H9 (cell line): Measurements from ENCODE around the gene IL10RA. TPM values are rescaled to one million over a fixed set of nuclear protein-coding genes. Genes with fewer than 3 reads are reported as not detected.

Source experiments
- DNase-seq: peaks from one replicate; pipeline ENCODE4 v3.0.0-alpha.2; 2017
- H2AFZ ChIP-seq: one replicate; pipeline ENCODE4 v1.6.1; 2013; ENCODE audit warnings: mild to moderate bottlenecking, low read length, control low read depth, moderate library complexity
- H2AK5ac ChIP-seq: 2 replicates; pipeline ENCODE4 v1.6.1; 2013; ENCODE audit warnings: low read length, control low read depth, mixed read lengths; ENCODE audit not compliant: insufficient read length
- H2BK120ac ChIP-seq: one replicate; pipeline ENCODE4 v1.6.1; 2013; ENCODE audit warnings: low read depth, mild to moderate bottlenecking, low read length, control low read depth, inconsistent platforms; ENCODE audit not compliant: poor library complexity, severe bottlenecking
- H2BK12ac ChIP-seq: 2 replicates; pipeline ENCODE4 v1.6.1; 2013; ENCODE audit warnings: low read length, control low read depth, mixed read lengths, low read depth; ENCODE audit not compliant: insufficient read length
- H2BK15ac ChIP-seq: 2 replicates; pipeline ENCODE4 v1.6.1; 2013; ENCODE audit warnings: low read depth, low read length, control low read depth
- H2BK20ac ChIP-seq: one replicate; pipeline ENCODE4 v1.6.1; 2013; ENCODE audit warnings: low read depth, mild to moderate bottlenecking, low read length, control low read depth, inconsistent platforms; ENCODE audit not compliant: poor library complexity, severe bottlenecking
- H2BK5ac ChIP-seq: 2 replicates; pipeline ENCODE4 v1.6.1; 2013; ENCODE audit warnings: low read length, control low read depth, mixed read lengths; ENCODE audit not compliant: insufficient read length
- H3K14ac ChIP-seq: 2 replicates; pipeline ENCODE4 v1.6.1; 2013; ENCODE audit warnings: low read length, control low read depth; ENCODE audit not compliant: insufficient read depth
- H3K18ac ChIP-seq: 2 replicates; pipeline ENCODE4 v1.6.1; 2013; ENCODE audit warnings: low read depth, mild to moderate bottlenecking, mixed read lengths, low read length, control low read depth; ENCODE audit not compliant: insufficient read length
- H3K23ac ChIP-seq: 2 replicates; pipeline ENCODE4 v1.6.1; 2013; ENCODE audit warnings: low read length, control low read depth, mixed read lengths, low read depth; ENCODE audit not compliant: insufficient read length
- H3K23me2 ChIP-seq: 2 replicates; pipeline ENCODE4 v1.6.1; 2013; ENCODE audit warnings: low read depth, mild to moderate bottlenecking, mixed read lengths, low read length, control low read depth; ENCODE audit not compliant: insufficient read length, poor library complexity, severe bottlenecking
- H3K27ac ChIP-seq: 2 replicates; pipeline ENCODE4 v1.5.1; 2013; ENCODE audit warnings: low read length, control low read depth, mixed read lengths, low read depth; ENCODE audit not compliant: insufficient read length
- H3K27me3 ChIP-seq: 2 replicates; pipeline ENCODE4 v1.6.1; 2013; ENCODE audit warnings: low read length, control low read depth, inconsistent platforms; ENCODE audit not compliant: insufficient read depth
- H3K4ac ChIP-seq: 2 replicates; pipeline ENCODE4 v1.6.1; 2013; ENCODE audit warnings: low read depth, mild to moderate bottlenecking, control low read depth, inconsistent platforms, low read length, moderate library complexity
- H3K4me1 ChIP-seq: 2 replicates; pipeline ENCODE4 v1.6.1; 2013; ENCODE audit warnings: low read length, control low read depth, inconsistent platforms; ENCODE audit not compliant: insufficient read depth
- H3K4me2 ChIP-seq: 2 replicates; pipeline ENCODE4 v1.6.1; 2013; ENCODE audit warnings: low read length, control low read depth, mixed read lengths; ENCODE audit not compliant: insufficient read length, insufficient read depth
- H3K56ac ChIP-seq: 2 replicates; pipeline ENCODE4 v1.6.1; 2013; ENCODE audit warnings: low read depth, mild to moderate bottlenecking, mixed read lengths, low read length, control low read depth; ENCODE audit not compliant: insufficient read length
- H3K79me1 ChIP-seq: 2 replicates; pipeline ENCODE4 v1.6.1; 2013; ENCODE audit warnings: low read depth, mild to moderate bottlenecking, moderate library complexity, low read length, control low read depth, inconsistent platforms; ENCODE audit not compliant: insufficient read depth, poor library complexity, severe bottlenecking
- H3K79me2 ChIP-seq: 2 replicates; pipeline ENCODE4 v1.6.1; 2013; ENCODE audit warnings: low read length, control low read depth, inconsistent platforms; ENCODE audit not compliant: insufficient read depth
- H3K9ac ChIP-seq: 2 replicates; pipeline ENCODE4 v1.6.1; 2013; ENCODE audit warnings: low read length, control low read depth, mixed read lengths; ENCODE audit not compliant: insufficient read length; ENCODE audit errors: extremely low read depth
- H3K9me3 ChIP-seq: one replicate; pipeline ENCODE4 v1.6.1; 2013; ENCODE audit warnings: low read depth, low read length, inconsistent platforms; ENCODE audit not compliant: control insufficient read depth
- H3T11ph ChIP-seq: one replicate; pipeline ENCODE4 v1.6.1; 2013; ENCODE audit warnings: mild to moderate bottlenecking, low read length, control low read depth, inconsistent platforms
- H4K20me1 ChIP-seq: one replicate; pipeline ENCODE4 v1.6.1; 2013; ENCODE audit not compliant: control insufficient read depth, insufficient read length, insufficient read depth
- H4K5ac ChIP-seq: 2 replicates; pipeline ENCODE4 v1.6.1; 2013; ENCODE audit warnings: low read depth, mild to moderate bottlenecking, mixed read lengths, low read length, control low read depth; ENCODE audit not compliant: insufficient read length
- H4K8ac ChIP-seq: replicated peaks from 2 replicates; pipeline ENCODE4 v1.6.1; 2013; ENCODE audit warnings: low read length, control low read depth, mixed read lengths, low read depth; ENCODE audit not compliant: insufficient read length
- H4K91ac ChIP-seq: 2 replicates; pipeline ENCODE4 v1.6.1; 2013; ENCODE audit warnings: low read depth, mild to moderate bottlenecking, moderate library complexity, mixed read lengths, low read length, control low read depth; ENCODE audit not compliant: insufficient read length
- H3K27ac Mint-ChIP-seq, 3 experiments: 2 replicates in 2 of 3; 3 replicates in 1 of 3; pipeline ENCODE4 v1.8.0; 2020 to 2021; ENCODE audit warnings: mixed read lengths in 3 of 3, mild to moderate bottlenecking in 1 of 3, moderate library complexity in 1 of 3
- H3K27me3 Mint-ChIP-seq: 2 replicates; pipeline ENCODE4 v1.8.0; 2021; ENCODE audit warnings: low read depth, mild to moderate bottlenecking, moderate library complexity, mixed read lengths
- H3K36me3 Mint-ChIP-seq, 3 experiments: 2 replicates in 2 of 3; 3 replicates in 1 of 3; pipeline ENCODE4 v1.8.0; 2020 to 2021; ENCODE audit warnings: low read depth in 3 of 3, mixed read lengths in 3 of 3; ENCODE audit not compliant: insufficient read depth in 1 of 3
- H3K4me1 Mint-ChIP-seq, 2 experiments: 2 replicates each; pipeline ENCODE4 v1.8.0; 2020; ENCODE audit warnings: mixed read lengths in 2 of 2
- H3K4me3 Mint-ChIP-seq, 2 experiments: 2 replicates in 1 of 2; 3 replicates in 1 of 2; pipeline ENCODE4 v1.8.0; 2020 to 2021; ENCODE audit warnings: mild to moderate bottlenecking in 2 of 2, mixed read lengths in 2 of 2, moderate library complexity in 1 of 2
- H3K9me3 Mint-ChIP-seq, 2 experiments: 2 replicates in 1 of 2; 3 replicates in 1 of 2; pipeline ENCODE4 v1.8.0; 2020; ENCODE audit warnings: mild to moderate bottlenecking in 2 of 2, mixed read lengths in 2 of 2, moderate library complexity in 1 of 2
- CTCF ChIP-seq: fragments of 200-600 bp; sonication (generic); conservative IDR thresholded peaks from 3 replicates; pipeline ENCODE4 v1.8.0; 2021; ENCODE audit warnings: antibody characterized with exemption, mild to moderate bottlenecking
- WGBS: extraction: QIAGEN DNeasy Blood & Tissue Kit; methylation state at CpG from one replicate; pipeline ENCODE4 v1.1.7; 2013; ENCODE audit warnings: missing lambda C conversion rate, low lambda C conversion rate, mixed read lengths; ENCODE audit not compliant: insufficient read length; ENCODE audit errors: extremely low coverage; 5-methylcytosine and 5-hydroxymethylcytosine counted together
- total RNA-seq: library from RNA; stranded (reverse); gene quantifications from 2 replicates; pipeline ENCODE4 v1.2.1, GENCODE V29; 2021

Gene IL10RA
- total RNA-seq, 1 experiment from 2014 or later = not detected

GRCh38 chr11:117978991-117979390, 7.2 kb upstream of the IL10RA start:
- Histone ChIP-seq H2BK20ac (no peak overlapping the region), H3K23ac (no peak overlapping the region), H2BK5ac (no peak overlapping the region), H4K5ac (no peak overlapping the region), H3K18ac (no peak overlapping the region), H3K79me1 (no peaks in the 10 kb centered on the region), H3K9me3 (no peaks in the 10 kb centered on the region), H3K27me3 (no peaks in the 10 kb centered on the region; the same call in 1 of the 2 replicates), H2AFZ (no peak overlapping the region), H3K9ac (no peak overlapping the region), H3T11ph (no peak overlapping the region), H3K79me2 (no peaks in the 10 kb centered on the region), H2BK12ac (no peak overlapping the region), H3K27ac (no peak overlapping the region), H3K4me2 (no peak overlapping the region), H4K8ac (no peak overlapping the region), H3K56ac (no peak overlapping the region), H3K14ac (no peak overlapping the region), H4K20me1 (no peaks in the 10 kb centered on the region), H3K4me1 (no peaks in the 10 kb centered on the region; the same call in 1 of the 2 replicates), H3K4ac (no peak overlapping the region), H4K91ac (no peak overlapping the region), H2BK120ac (no peak overlapping the region), H3K23me2 (no peaks in the 10 kb centered on the region), H2BK15ac (no peak overlapping the region), H2AK5ac (no peak overlapping the region)
- no CpG with 5 or more reads among the region's 4 CpGs for WGBS
- no peak for TF ChIP-seq CTCF
- Mint-ChIP-seq H3K4me3 (no peak overlapping the region), H3K4me1 (peaks cover 6 to 11% of the 10 kb centered on the region in 2 experiments), H3K27ac (no peak overlapping the region), H3K36me3 (no peaks in the 10 kb centered on the region; a peak in 1 of 7 replicates), H3K27me3 (peaks cover 25% of the 10 kb centered on the region), H3K9me3 (peaks cover 0 to 4% of the 10 kb centered on the region in 2 experiments; a peak in 1 of 5 replicates)
- DNase-seq = no peak
